ENCODE data around the gene SKAP1. TPM values are rescaled to one million over a fixed set of nuclear protein-coding genes. Genes with fewer than 3 reads are reported as not detected.

Gene SKAP1
- total RNA-seq, 4 donors from 2014 or later = 1.1 to 1.7 (median 1.2) TPM

DNA sequence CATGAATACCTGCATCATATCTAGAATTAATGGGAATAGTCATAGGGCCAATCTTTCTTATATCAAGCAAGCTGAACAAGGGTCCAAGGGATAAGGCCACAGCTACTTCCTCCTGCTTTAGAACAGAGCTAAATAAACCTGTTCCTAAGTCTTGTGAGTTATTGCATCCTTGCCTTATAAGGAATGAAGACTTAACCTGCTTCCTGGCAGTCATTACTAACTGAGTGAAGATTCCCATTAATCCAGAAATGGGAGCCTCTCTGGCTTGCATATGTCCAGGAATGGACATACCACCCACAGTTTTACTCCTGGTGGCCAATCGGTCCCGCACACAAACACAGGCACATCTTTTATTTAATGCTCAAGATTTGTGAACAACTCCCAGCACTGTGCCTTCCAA, 35.9 kb upstream of the SKAP1 start:
- Histone ChIP-seq H3K4me3 (no peak overlapping the region), H3K27me3 (peaks cover 0 to 44% (median 4%) of the 10 kb centered on the region in 4 donors), H3K27ac (replicated peaks in 1 of 4) (no peak overlapping the region), H3K9me3 (no peaks in the 10 kb centered on the region), H3K36me3 (no peaks in the 10 kb centered on the region), H3K4me1 (no peaks in the 10 kb centered on the region)
- intact Hi-C loops (cut with DNase I) = no loop called here
- 89% methylated on average over 2 of the region's 2 CpGs for WGBS
- no peak for DNase-seq (ENCODE audit: extremely low spot score)
- TF ChIP-seq POLR2A (IDR thresholded peaks at IDR 0.05; ENCODE audit: low read depth) (no peak), POLR2AphosphoS5 (IDR thresholded peaks at IDR 0.05) (no peak), EP300 (IDR thresholded peaks at IDR 0.05) (no peak)
- TF ChIP-seq, protein P1, sequence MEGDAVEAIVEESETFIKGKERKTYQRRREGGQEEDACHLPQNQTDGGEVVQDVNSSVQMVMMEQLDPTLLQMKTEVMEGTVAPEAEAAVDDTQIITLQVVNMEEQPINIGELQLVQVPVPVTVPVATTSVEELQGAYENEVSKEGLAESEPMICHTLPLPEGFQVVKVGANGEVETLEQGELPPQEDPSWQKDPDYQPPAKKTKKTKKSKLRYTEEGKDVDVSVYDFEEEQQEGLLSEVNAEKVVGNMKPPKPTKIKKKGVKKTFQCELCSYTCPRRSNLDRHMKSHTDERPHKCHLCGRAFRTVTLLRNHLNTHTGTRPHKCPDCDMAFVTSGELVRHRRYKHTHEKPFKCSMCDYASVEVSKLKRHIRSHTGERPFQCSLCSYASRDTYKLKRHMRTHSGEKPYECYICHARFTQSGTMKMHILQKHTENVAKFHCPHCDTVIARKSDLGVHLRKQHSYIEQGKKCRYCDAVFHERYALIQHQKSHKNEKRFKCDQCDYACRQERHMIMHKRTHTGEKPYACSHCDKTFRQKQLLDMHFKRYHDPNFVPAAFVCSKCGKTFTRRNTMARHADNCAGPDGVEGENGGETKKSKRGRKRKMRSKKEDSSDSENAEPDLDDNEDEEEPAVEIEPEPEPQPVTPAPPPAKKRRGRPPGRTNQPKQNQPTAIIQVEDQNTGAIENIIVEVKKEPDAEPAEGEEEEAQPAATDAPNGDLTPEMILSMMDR (IDR thresholded peaks at IDR 0.05) = no peak

DNA sequence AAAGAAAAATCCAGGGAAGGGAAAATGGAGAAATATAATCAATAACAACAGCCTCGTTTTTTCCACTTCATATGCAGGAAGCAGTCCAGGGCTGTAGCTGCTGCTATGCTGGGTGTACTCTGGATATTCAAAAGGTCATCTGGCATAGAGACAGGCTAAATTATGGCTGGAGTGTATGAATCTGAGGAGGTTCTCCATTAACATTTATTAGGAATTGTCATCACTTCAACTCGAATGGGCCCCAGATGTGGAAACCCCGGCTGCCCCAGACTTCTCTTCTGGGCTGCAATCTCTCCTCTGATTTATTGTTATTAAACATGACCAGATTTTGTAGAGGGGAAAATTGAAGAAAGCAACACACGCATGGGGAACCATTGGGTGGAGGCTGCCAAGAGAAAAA, 33.5 kb upstream of the SKAP1 start:
- DNase-seq (ENCODE audit: extremely low spot score) = no peak
- Histone ChIP-seq H3K9me3 (no peaks in the 10 kb centered on the region), H3K27ac (replicated peaks in 1 of 4) (no peak overlapping the region), H3K36me3 (no peaks in the 10 kb centered on the region), H3K4me3 (no peak overlapping the region), H3K4me1 (no peaks in the 10 kb centered on the region), H3K27me3 (peaks cover 0 to 53% (median 0%) of the 10 kb centered on the region in 4 donors)
- WGBS = 52% methylated on average over 4 of the region's 4 CpGs
- TF ChIP-seq, protein P1 (IDR thresholded peaks at IDR 0.05) = no peak
- no peak for TF ChIP-seq POLR2A (IDR thresholded peaks at IDR 0.05; ENCODE audit: low read depth)
- TF ChIP-seq POLR2AphosphoS5 (IDR thresholded peaks at IDR 0.05) = no peak
- no peak for TF ChIP-seq EP300 (IDR thresholded peaks at IDR 0.05)
- intact Hi-C loops (cut with DNase I) = no loop called here

DNA sequence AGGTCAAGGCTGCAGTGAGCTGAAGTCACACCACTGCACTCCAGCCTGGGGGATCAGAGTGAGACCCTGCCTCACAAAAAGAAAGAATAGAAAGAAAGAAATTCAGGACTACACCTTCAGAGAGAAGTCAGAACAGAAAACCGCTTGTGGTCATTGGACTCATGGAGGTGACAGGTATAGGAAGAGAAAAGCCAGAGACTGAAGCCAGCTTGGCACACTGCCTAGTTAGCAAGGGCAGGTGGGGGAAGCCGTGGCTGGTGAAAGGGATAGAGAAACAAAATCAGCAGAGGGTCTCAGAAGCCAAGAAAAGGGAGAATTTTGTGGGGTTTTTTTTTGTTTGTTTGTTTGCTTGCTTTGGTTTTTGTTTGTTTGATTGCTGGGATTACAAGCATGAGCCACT, 32.9 kb upstream of the SKAP1 start:
- intact Hi-C loops (cut with DNase I) = no loop called here
- no peak for DNase-seq (ENCODE audit: extremely low spot score)
- H3K27ac ChIP-seq (replicated peaks in 1 of 4) = no peak overlapping the region
- no peaks in the 10 kb centered on the region for H3K36me3 ChIP-seq
- H3K27me3 ChIP-seq = peaks cover 0 to 53% (median 0%) of the 10 kb centered on the region in 4 donors
- no peaks in the 10 kb centered on the region for H3K9me3 ChIP-seq
- no peak overlapping the region for H3K4me3 ChIP-seq
- no peaks in the 10 kb centered on the region for H3K4me1 ChIP-seq
- 54% methylated on average over 2 of the region's 2 CpGs for WGBS
- TF ChIP-seq POLR2AphosphoS5 (IDR thresholded peaks at IDR 0.05) (no peak), POLR2A (IDR thresholded peaks at IDR 0.05; ENCODE audit: low read depth) (no peak), EP300 (IDR thresholded peaks at IDR 0.05) (no peak)
- TF ChIP-seq, protein P1 (IDR thresholded peaks at IDR 0.05) = no peak

DNA sequence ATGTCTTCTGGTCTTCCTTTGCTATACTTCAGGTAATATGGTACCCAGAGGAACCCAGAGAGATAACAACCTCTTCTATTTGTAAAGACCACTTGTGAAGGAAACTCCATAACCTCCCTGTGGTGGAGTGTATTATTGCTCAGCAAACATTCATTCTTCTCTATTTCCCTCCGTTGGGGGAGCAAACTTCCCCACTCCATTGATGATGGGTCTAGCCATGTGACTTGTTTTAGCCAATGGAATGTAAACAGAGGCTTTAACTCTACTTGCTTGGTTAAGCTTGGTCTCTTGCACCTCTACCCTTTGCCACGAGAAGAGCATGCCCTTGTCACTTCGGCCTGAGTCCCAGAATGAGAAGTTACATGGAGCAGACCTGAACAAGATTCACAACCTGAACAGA, 30.0 kb upstream of the SKAP1 start:
- peaks cover 0 to 58% (median 2%) of the 10 kb centered on the region in 4 donors for H3K27me3 ChIP-seq
- TF ChIP-seq POLR2A (IDR thresholded peaks at IDR 0.05; ENCODE audit: low read depth) = no peak
- no peak for TF ChIP-seq POLR2AphosphoS5 (IDR thresholded peaks at IDR 0.05)
- TF ChIP-seq EP300 (IDR thresholded peaks at IDR 0.05) = no peak
- TF ChIP-seq, protein P1 (IDR thresholded peaks at IDR 0.05) = no peak

More for the DNA sequence above, 30.0 kb upstream of the SKAP1 start:
- no peak overlapping the region for H3K4me3 ChIP-seq
- no peak overlapping the region for H3K27ac ChIP-seq (replicated peaks in 1 of 4)
- no peak for DNase-seq (ENCODE audit: extremely low spot score)
- H3K4me1 ChIP-seq = peaks cover 8 to 11% (median 10%) of the 10 kb centered on the region in 4 donors
- peaks cover 0 to 4% (median 2%) of the 10 kb centered on the region in 4 donors for H3K9me3 ChIP-seq
- no peaks in the 10 kb centered on the region for H3K36me3 ChIP-seq
- WGBS = 78% methylated on average over 3 of the region's 3 CpGs
- intact Hi-C loops (cut with DNase I) = no loop called here

Data from esophagus muscularis mucosa (tissue), 4 donors.